CMK (cell line): ENCODE measurements around the gene PGAP1.
"Not testable (repeated sequence)": the region's sequence is repeated elsewhere in the genome, so short reads cannot be mapped to it uniquely, and the experiment has no call there.

Source experiments
- DNase-seq: peaks from one replicate; pipeline ENCODE4 v3.0.0-alpha.2; 2010; ENCODE audit warnings: low read depth

Gene PGAP1

GRCh38 chr2:196944570-196944969, 18.1 kb upstream of the PGAP1 start:
- DNase-seq: no peak

- DNase-seq: no peak
Observed at GRCh38 chr2:196941398-196942078, 15.0 kb upstream of the PGAP1 start.

GRCh38 chr2:196939371-196939770, 12.9 kb upstream of the PGAP1 start:
- no peak for DNase-seq

GRCh38 chr2:196935432-196935831, 8.9 kb upstream of the PGAP1 start:
- DNase-seq: no peak

- no peak for DNase-seq
Observed at GRCh38 chr2:196934672-196935071, 8.2 kb upstream of the PGAP1 start.

GRCh38 chr2:196931555-196931954, 5.0 kb upstream of the PGAP1 start:
- DNase-seq: no peak

- DNase-seq: no peak
Observed at GRCh38 chr2:196927376-196928225, 1.1 kb upstream of the PGAP1 start.

- no peak for DNase-seq
Observed at GRCh38 chr2:196925768-196926561, 542 bp downstream of the PGAP1 start.

- DNase-seq: no peak
Observed at GRCh38 chr2:196925051-196925767, 1.3 kb downstream of the PGAP1 start.

- DNase-seq: no peak
Observed at GRCh38 chr2:196924051-196924450, 2.5 kb downstream of the PGAP1 start.

GRCh38 chr2:196918927-196919326, 7.6 kb downstream of the PGAP1 start:
- no peak for DNase-seq

GRCh38 chr2:196917802-196918201, 8.7 kb downstream of the PGAP1 start:
- no peak for DNase-seq

GRCh38 chr2:196915507-196916189, 10.9 kb downstream of the PGAP1 start:
- no peak for DNase-seq

GRCh38 chr2:196914867-196915460, 11.5 kb downstream of the PGAP1 start:
- no peak for DNase-seq

GRCh38 chr2:196913691-196914090, 12.8 kb downstream of the PGAP1 start:
- DNase-seq: no peak

- not testable (repeated sequence) for DNase-seq
Observed at GRCh38 chr2:196905365-196905764, 21.1 kb downstream of the PGAP1 start.

GRCh38 chr2:196902828-196903227, 23.7 kb downstream of the PGAP1 start:
- no peak for DNase-seq

- no peak for DNase-seq
Observed at GRCh38 chr2:196900843-196901242, 25.7 kb downstream of the PGAP1 start.

GRCh38 chr2:196899976-196900375, 26.5 kb downstream of the PGAP1 start:
- DNase-seq: no peak

GRCh38 chr2:196891136-196891535, 35.4 kb downstream of the PGAP1 start:
- DNase-seq: no peak

- no peak for DNase-seq
Observed at GRCh38 chr2:196887431-196887830, 39.1 kb downstream of the PGAP1 start.
